Measurements from ENCODE around the gene IDH3A. TPM values are rescaled to one million over a fixed set of nuclear protein-coding genes. Genes with fewer than 3 reads are reported as not detected.

The IDH3A gene
- total RNA-seq, 1 experiment from 2014 or later: 112 TPM

DNA sequence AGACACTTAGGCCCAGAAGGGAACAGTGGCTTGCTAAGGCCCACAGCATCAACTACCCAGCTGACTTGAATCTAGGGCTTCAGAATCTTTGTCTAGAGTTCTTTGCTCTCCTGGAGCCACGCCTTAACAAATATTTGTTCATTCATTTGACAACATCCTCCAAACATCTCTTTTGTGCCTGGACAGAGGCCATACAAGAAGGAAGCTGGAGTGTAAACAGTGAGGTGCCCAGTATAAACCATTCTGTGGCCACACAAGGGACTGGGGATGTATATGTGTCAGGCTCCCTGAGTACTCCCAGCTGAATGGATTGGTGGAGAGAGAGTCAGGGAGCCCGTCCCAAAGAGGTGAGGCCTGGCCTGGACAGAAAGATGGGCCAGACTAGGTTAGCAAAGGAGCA is 21.3 kb upstream of the IDH3A start:
- H3K27ac ChIP-seq (ENCODE audit: low read depth, low read length, poor library complexity, severe bottlenecking): no peak overlapping the region
- BruUV-seq (replicated peaks): no TSS peak
- DNase-seq (ENCODE audit: low spot score): no peak
- no peaks in the 10 kb centered on the region for H3K36me3 ChIP-seq (ENCODE audit: insufficient read depth, low read length, poor library complexity, severe bottlenecking)
- CTCF ChIA-PET: no interaction called here
- no peaks in the 10 kb centered on the region for H3K27me3 ChIP-seq (replicated peaks; ENCODE audit: insufficient read depth, low read depth, low read length, poor library complexity)
- POLR2A ChIA-PET (ENCODE audit: low non-redundant PET): no interaction called here
- H3K4me3 ChIP-seq (ENCODE audit: low read depth, low read length, poor library complexity, severe bottlenecking): no peak overlapping the region
- intact Hi-C loops (cut with micrococcal nuclease; ENCODE audit: unreplicated experiment): no loop called here
- no peaks in the 10 kb centered on the region for H3K9me3 ChIP-seq (ENCODE audit: low read depth, low read length, poor library complexity, severe bottlenecking)
- H3K4me1 ChIP-seq (ENCODE audit: insufficient read depth, low read length, poor library complexity, severe bottlenecking): peaks cover 8% of the 10 kb centered on the region
- TF ChIP-seq EZH2 (IDR thresholded peaks at IDR 0.05; ENCODE audit: borderline replicate concordance, low read depth, low read length, poor library complexity, severe bottlenecking): no peak
- TF ChIP-seq, protein P1, sequence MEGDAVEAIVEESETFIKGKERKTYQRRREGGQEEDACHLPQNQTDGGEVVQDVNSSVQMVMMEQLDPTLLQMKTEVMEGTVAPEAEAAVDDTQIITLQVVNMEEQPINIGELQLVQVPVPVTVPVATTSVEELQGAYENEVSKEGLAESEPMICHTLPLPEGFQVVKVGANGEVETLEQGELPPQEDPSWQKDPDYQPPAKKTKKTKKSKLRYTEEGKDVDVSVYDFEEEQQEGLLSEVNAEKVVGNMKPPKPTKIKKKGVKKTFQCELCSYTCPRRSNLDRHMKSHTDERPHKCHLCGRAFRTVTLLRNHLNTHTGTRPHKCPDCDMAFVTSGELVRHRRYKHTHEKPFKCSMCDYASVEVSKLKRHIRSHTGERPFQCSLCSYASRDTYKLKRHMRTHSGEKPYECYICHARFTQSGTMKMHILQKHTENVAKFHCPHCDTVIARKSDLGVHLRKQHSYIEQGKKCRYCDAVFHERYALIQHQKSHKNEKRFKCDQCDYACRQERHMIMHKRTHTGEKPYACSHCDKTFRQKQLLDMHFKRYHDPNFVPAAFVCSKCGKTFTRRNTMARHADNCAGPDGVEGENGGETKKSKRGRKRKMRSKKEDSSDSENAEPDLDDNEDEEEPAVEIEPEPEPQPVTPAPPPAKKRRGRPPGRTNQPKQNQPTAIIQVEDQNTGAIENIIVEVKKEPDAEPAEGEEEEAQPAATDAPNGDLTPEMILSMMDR (conservative IDR thresholded peaks at IDR 0.05; ENCODE audit: low read depth, low read length): no peak

GRCh38 chr15:78129077-78129750 is 19.9 kb upstream of the IDH3A start:
- POLR2A ChIA-PET (ENCODE audit: low non-redundant PET): no interaction called here

GRCh38 chr15:78129751-78130287 is 19.3 kb upstream of the IDH3A start:
- no peak overlapping the region for H3K4me3 ChIP-seq (ENCODE audit: low read depth, low read length, poor library complexity, severe bottlenecking)
- CTCF ChIA-PET: interaction anchor here (0.6 to 1.6 kb wide), 3 partner anchors 12 to 535 kb away, joined by 3 read pairs; no protein-coding TSS in a partner anchor
- H3K36me3 ChIP-seq (ENCODE audit: insufficient read depth, low read length, poor library complexity, severe bottlenecking): no peaks in the 10 kb centered on the region
- H3K27ac ChIP-seq (ENCODE audit: low read depth, low read length, poor library complexity, severe bottlenecking): no peak overlapping the region
- H3K4me1 ChIP-seq (ENCODE audit: insufficient read depth, low read length, poor library complexity, severe bottlenecking): peaks cover 8% of the 10 kb centered on the region
- no peak for DNase-seq (ENCODE audit: low spot score)
- TF ChIP-seq, protein P1 (conservative IDR thresholded peaks at IDR 0.05; ENCODE audit: low read depth, low read length): no peak
- TF ChIP-seq EZH2 (IDR thresholded peaks at IDR 0.05; ENCODE audit: borderline replicate concordance, low read depth, low read length, poor library complexity, severe bottlenecking): no peak
- no TSS peak for BruUV-seq (replicated peaks)
- H3K27me3 ChIP-seq (replicated peaks; ENCODE audit: insufficient read depth, low read depth, low read length, poor library complexity): no peaks in the 10 kb centered on the region
- POLR2A ChIA-PET (ENCODE audit: low non-redundant PET): no interaction called here
- H3K9me3 ChIP-seq (ENCODE audit: low read depth, low read length, poor library complexity, severe bottlenecking): no peaks in the 10 kb centered on the region
- intact Hi-C loops (cut with micrococcal nuclease; ENCODE audit: unreplicated experiment): no loop called here

More at GRCh38 chr15:78129077-78129750, 19.9 kb upstream of the IDH3A start:
- intact Hi-C loops (cut with micrococcal nuclease; ENCODE audit: unreplicated experiment): no loop called here
- H3K36me3 ChIP-seq (ENCODE audit: insufficient read depth, low read length, poor library complexity, severe bottlenecking): no peaks in the 10 kb centered on the region
- H3K4me3 ChIP-seq (ENCODE audit: low read depth, low read length, poor library complexity, severe bottlenecking): no peak overlapping the region
- H3K27ac ChIP-seq (ENCODE audit: low read depth, low read length, poor library complexity, severe bottlenecking): no peak overlapping the region
- no peak for TF ChIP-seq EZH2 (IDR thresholded peaks at IDR 0.05; ENCODE audit: borderline replicate concordance, low read depth, low read length, poor library complexity, severe bottlenecking)
- TF ChIP-seq, protein P1 (conservative IDR thresholded peaks at IDR 0.05; ENCODE audit: low read depth, low read length): no peak
- H3K9me3 ChIP-seq (ENCODE audit: low read depth, low read length, poor library complexity, severe bottlenecking): no peaks in the 10 kb centered on the region
- peak; percentile 24 for DNase-seq (ENCODE audit: low spot score)
- H3K4me1 ChIP-seq (ENCODE audit: insufficient read depth, low read length, poor library complexity, severe bottlenecking): peaks cover 8% of the 10 kb centered on the region
- no TSS peak for BruUV-seq (replicated peaks)
- H3K27me3 ChIP-seq (replicated peaks; ENCODE audit: insufficient read depth, low read depth, low read length, poor library complexity): no peaks in the 10 kb centered on the region
- CTCF ChIA-PET: interaction anchor here (0.6 to 1.1 kb wide), 2 partner anchors 11 to 536 kb away, joined by 3 read pairs; no protein-coding TSS in a partner anchor

All from A673 (cell line).